Mucosa of descending colon (tissue), 3 donors: ENCODE results near the gene LGALS13. TPM values are rescaled to one million over a fixed set of nuclear protein-coding genes. Genes with fewer than 3 reads are reported as not detected.
A peak's percentile ranks its signal among the peaks of the same experiment; 100 is the strongest.

Source experiments
- ATAC-seq: fragments of 200-7000 bp; cut with Tn5 transposase; one replicate; pipeline ENCODE4 v1.9.1; 2020; ENCODE audit warnings: mild to moderate bottlenecking, moderate library complexity
- DNase-seq, 3 donors: peaks; one replicate each; pipeline ENCODE4 v3.0.0-alpha.2; 2020
- H3K36me3 ChIP-seq: fragments of 200-600 bp; one replicate; pipeline ENCODE4 v1.8.0; 2021; ENCODE audit warnings: low read depth, mild to moderate bottlenecking
- H3K4me1 ChIP-seq: fragments of 200-600 bp; one replicate; pipeline ENCODE4 v1.8.0; 2021; ENCODE audit warnings: low read depth, mild to moderate bottlenecking
- H3K4me3 ChIP-seq: fragments of 200-600 bp; one replicate; pipeline ENCODE4 v1.8.0; 2021; ENCODE audit warnings: mild to moderate bottlenecking
- H3K9me3 ChIP-seq: fragments of 200-600 bp; one replicate; pipeline ENCODE4 v1.8.0; 2021; ENCODE audit warnings: mild to moderate bottlenecking
- intact Hi-C, 2 donors: fragments of 100-400 bp; cut with DNase I in 1 of 2; cut with micrococcal nuclease in 1 of 2; formaldehyde crosslinking; loops; one replicate each; pipeline versions ENCODE4 v1.11.0 to v1.11.1; 2022; cut with DNase I, micrococcal nuclease
- total RNA-seq, 3 donors: library from RNA; stranded (reverse); fragmentation: NEBNext Ultra II Directional in 2 of 3; extraction: Animal tissue kit (Norgen Biotek cat#: 25700) in 2 of 3; gene quantifications; one replicate each; pipeline versions ENCODE4 v1.2.1 to v1.2.4, GENCODE V29; 2021 to 2023
- TF ChIP-seq, protein P1 (sequence below): fragments of 200-600 bp; IDR thresholded peaks from one replicate; pipeline ENCODE4 v1.8.0; 2022; ENCODE audit warnings: antibody characterized with exemption, mild to moderate bottlenecking
- donor health status: DM: no; HTN: no; CAD: no; lungs with moderate emphysema.
- donor health status: DM: no; HTN: no; CAD: no.
- donor health status: DM: no; HTN: yes; CAD: no.

The LGALS13 gene
- total RNA-seq, 3 donors from 2014 or later = not detected

DNA sequence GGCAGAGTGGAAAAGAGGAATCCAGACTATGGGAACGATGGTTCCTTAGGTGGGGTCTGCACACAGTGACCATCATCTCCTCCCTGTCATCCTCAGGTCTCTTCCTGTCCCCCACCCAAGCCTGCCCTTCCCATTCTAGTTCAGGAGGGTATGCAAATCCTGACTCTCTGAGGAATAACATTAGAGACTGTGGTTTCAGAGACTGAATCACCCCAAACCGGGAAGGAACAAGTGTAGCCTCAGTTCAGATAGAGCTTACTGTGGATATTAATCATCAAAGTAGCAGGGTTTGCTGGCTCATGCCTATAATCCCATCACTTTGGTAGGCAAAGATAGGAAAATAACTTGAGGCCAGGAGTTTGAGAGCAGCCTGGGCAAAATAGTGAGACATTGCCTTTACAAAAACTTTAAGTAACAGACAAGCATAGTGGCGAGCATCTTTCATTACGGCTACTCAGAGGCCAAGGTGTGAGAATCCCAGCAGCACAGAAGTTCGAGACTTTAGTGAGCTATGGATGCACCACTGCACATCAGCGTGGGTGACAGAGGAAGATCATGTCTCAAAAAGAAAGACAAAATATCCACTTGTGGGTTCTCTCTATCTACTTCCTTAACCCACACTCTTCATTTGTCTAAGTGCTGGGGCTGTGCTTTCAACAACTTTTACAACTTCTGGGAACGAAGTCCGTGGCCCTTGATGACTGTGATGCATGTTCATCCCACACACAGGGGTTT is 19.3 kb upstream of the LGALS13 start:
- Histone ChIP-seq H3K4me1 (no peaks in the 10 kb centered on the region), H3K9me3 (no peaks in the 10 kb centered on the region), H3K4me3 (no peak overlapping the region), H3K36me3 (no peaks in the 10 kb centered on the region)
- TF ChIP-seq, protein P1, sequence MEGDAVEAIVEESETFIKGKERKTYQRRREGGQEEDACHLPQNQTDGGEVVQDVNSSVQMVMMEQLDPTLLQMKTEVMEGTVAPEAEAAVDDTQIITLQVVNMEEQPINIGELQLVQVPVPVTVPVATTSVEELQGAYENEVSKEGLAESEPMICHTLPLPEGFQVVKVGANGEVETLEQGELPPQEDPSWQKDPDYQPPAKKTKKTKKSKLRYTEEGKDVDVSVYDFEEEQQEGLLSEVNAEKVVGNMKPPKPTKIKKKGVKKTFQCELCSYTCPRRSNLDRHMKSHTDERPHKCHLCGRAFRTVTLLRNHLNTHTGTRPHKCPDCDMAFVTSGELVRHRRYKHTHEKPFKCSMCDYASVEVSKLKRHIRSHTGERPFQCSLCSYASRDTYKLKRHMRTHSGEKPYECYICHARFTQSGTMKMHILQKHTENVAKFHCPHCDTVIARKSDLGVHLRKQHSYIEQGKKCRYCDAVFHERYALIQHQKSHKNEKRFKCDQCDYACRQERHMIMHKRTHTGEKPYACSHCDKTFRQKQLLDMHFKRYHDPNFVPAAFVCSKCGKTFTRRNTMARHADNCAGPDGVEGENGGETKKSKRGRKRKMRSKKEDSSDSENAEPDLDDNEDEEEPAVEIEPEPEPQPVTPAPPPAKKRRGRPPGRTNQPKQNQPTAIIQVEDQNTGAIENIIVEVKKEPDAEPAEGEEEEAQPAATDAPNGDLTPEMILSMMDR = no peak
- intact Hi-C loops = no loop called here
- ATAC-seq (peak; percentile 66), DNase-seq (peak in 1 of 3 donors; percentile 8)

DNA sequence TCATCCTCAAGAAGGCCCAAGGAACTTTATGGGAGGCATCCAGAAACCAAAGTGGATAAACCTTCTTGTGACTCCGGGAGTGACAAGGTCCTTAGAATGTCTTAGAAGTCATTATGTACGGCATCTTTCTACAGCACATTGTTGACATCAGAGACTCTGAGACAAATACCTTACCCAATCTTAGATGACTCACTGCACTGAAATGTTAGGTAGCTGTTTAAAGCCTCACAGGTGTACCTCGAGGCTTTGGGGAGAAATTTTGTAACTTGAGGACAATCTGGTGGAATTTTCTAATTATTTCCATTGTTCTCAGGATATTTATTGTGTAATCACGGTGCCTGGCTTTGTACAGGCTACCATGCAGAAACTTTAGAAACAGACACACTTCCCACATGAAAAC is 14.8 kb upstream of the LGALS13 start:
- no peaks in the 10 kb centered on the region for H3K9me3 ChIP-seq
- no peaks in the 10 kb centered on the region for H3K4me1 ChIP-seq
- H3K36me3 ChIP-seq = no peaks in the 10 kb centered on the region
- DNase-seq (no peak), ATAC-seq (no peak)
- TF ChIP-seq, protein P1 = no peak
- intact Hi-C loops = no loop called here
- no peak overlapping the region for H3K4me3 ChIP-seq

DNA sequence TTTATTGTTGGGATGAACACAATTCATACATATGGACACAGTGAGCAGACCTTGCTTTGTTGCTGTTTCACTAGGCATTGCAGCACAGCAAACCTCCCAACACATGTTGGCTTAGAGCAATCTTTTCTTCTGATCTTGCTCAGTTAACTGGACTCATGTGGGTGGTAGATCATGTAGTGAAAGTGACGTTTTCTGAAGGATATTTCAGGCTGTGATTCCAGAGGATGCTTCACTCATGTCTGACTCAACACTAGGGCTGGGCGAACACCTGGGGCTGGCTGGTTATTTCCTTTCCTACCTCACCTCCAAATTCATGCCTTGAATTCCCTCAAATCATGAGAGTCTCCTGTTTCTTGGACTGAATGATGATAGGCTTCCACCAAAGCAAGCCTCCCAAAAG is 14.3 kb upstream of the LGALS13 start:
- Histone ChIP-seq H3K9me3 (no peaks in the 10 kb centered on the region), H3K36me3 (no peaks in the 10 kb centered on the region), H3K4me1 (no peaks in the 10 kb centered on the region), H3K4me3 (no peak overlapping the region)
- ATAC-seq (no peak), DNase-seq (no peak)
- TF ChIP-seq, protein P1 = no peak
- intact Hi-C loops = no loop called here

DNA sequence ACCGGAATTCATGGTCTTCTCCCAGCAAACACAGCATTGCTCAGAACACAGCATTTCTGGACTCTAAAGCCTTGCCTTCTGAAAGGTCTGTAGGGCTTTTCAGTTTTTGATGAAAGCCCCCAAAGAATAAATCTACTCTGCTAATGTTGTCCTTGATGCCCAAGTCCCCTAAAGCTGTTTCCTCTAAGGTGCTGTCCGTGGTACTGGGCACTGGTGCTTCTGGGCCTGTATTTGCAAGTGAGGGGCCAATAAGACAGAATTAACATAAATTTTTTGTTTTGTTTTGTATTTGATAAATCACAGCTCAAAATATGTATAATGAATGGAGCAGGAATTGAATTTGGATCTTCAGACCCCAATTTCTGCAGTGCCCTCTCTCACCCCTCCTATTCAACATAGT is 12.1 kb upstream of the LGALS13 start:
- no peak for ATAC-seq
- intact Hi-C loops = no loop called here
- H3K4me1 ChIP-seq = no peaks in the 10 kb centered on the region

DNA sequence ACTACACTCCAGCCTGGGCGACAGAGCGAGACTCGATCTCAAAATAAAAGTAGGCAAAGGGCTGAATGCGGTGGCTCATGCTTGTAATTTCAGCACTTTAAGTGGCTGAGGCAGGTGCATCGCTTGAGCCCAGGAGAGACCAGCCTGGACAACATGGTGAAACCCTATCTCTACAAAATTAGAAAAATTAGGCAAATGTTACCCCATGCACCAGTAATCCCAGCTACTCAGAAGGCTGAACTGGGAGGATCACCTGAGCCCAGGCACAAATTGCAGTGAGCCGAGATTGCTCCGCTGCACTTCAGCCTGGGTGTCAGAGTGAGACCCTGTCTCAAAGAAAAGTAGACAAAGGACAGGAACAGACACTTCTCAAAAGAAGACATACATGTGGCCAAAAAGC is 9.9 kb upstream of the LGALS13 start:
- H3K4me1 ChIP-seq = no peaks in the 10 kb centered on the region
- no peaks in the 10 kb centered on the region for H3K9me3 ChIP-seq
- no peak for ATAC-seq
- intact Hi-C loops = no loop called here
- no peak for DNase-seq
- TF ChIP-seq, protein P1 = no peak
- H3K36me3 ChIP-seq = no peaks in the 10 kb centered on the region
- no peak overlapping the region for H3K4me3 ChIP-seq

More for the DNA sequence above, 12.1 kb upstream of the LGALS13 start:
- TF ChIP-seq, protein P1 = no peak
- no peak for DNase-seq
- Histone ChIP-seq H3K36me3 (no peaks in the 10 kb centered on the region), H3K9me3 (no peaks in the 10 kb centered on the region), H3K4me3 (no peak overlapping the region)
